AG10803 (cell line): ENCODE measurements around the gene PTPRD.

Source experiments
- DNase-seq: peaks from one replicate; pipeline ENCODE4 v3.0.0; 2010; ENCODE audit warnings: low read depth
- H3K4me3 ChIP-seq: 2 replicates; pipeline ENCODE4 v1.5.1; 2011; ENCODE audit warnings: mild to moderate bottlenecking, low read length, control low read depth
- CTCF ChIP-seq: conservative IDR thresholded peaks from 2 replicates; pipeline ENCODE4 v1.5.1; 2011; ENCODE audit warnings: mild to moderate bottlenecking, low read length, control low read depth, inconsistent platforms

Gene PTPRD

GRCh38 chr9:10254338-10254737 is 358.5 kb downstream of the PTPRD start:
- DNase-seq: no peak
- H3K4me3 ChIP-seq: no peak overlapping the region
- TF ChIP-seq CTCF: no peak

- H3K4me3 ChIP-seq: no peak overlapping the region
- no peak for TF ChIP-seq CTCF
- no peak for DNase-seq
Observed at GRCh38 chr9:10253341-10253740, 359.5 kb downstream of the PTPRD start.

GRCh38 chr9:10252174-10252573 is 360.6 kb downstream of the PTPRD start:
- TF ChIP-seq CTCF: no peak
- no peak overlapping the region for H3K4me3 ChIP-seq
- no peak for DNase-seq

GRCh38 chr9:10251490-10251889 is 361.3 kb downstream of the PTPRD start:
- no peak overlapping the region for H3K4me3 ChIP-seq
- DNase-seq: no peak
- TF ChIP-seq CTCF: no peak

GRCh38 chr9:10250219-10250618 is 362.6 kb downstream of the PTPRD start:
- no peak for DNase-seq
- H3K4me3 ChIP-seq: no peak overlapping the region
- TF ChIP-seq CTCF: no peak

GRCh38 chr9:10248890-10249289 is 363.9 kb downstream of the PTPRD start:
- no peak for DNase-seq
- H3K4me3 ChIP-seq: no peak overlapping the region
- TF ChIP-seq CTCF: no peak

GRCh38 chr9:10242255-10242654 is 370.5 kb downstream of the PTPRD start:
- no peak for DNase-seq
- H3K4me3 ChIP-seq: no peak overlapping the region
- TF ChIP-seq CTCF: no peak
